ENCODE results near the gene RAB5B. TPM values are rescaled to one million over a fixed set of nuclear protein-coding genes. Genes with fewer than 3 reads are reported as not detected.

Gene RAB5B
- total and polyA plus RNA-seq, 12 donors: 35.3 to 137 (median 115) TPM

GRCh38 chr12:55937981-55938380 lies 35.9 kb upstream of the RAB5B start:
- H3K4me3 ChIP-seq: no peak overlapping the region
- ATAC-seq (no peak), DNase-seq (no peak)
- no peak for TF ChIP-seq CTCF (IDR thresholded peaks at IDR 0.05)
- intact Hi-C loops (cut with DNase I): loop anchor here in 6 of 10 donors (2.0 to 10.0 kb wide), 7 partner anchors 103 to 203 kb away; partner anchors contain the start of genes DNAJC14 (in 1 of the 6), GDF11 (in 1 of the 6) and RPS26 (in 1 of the 6)
- H3K27me3 ChIP-seq: no peaks in the 10 kb centered on the region
- H3K4me1 ChIP-seq: peaks cover 0 to 36% (median 6%) of the 10 kb centered on the region in 9 donors
- WGBS, 2 donors: 94 to 95% methylated on average over 2 of the region's 2 CpGs
- no peak overlapping the region for H3K27ac ChIP-seq
- H3K9me3 ChIP-seq: no peaks in the 10 kb centered on the region
- H3K36me3 ChIP-seq: peaks cover 0 to 56% (median 0%) of the 10 kb centered on the region in 9 donors

- peaks cover 0 to 27% (median 6%) of the 10 kb centered on the region in 9 donors for H3K4me1 ChIP-seq
- H3K9me3 ChIP-seq: no peaks in the 10 kb centered on the region
- peaks cover 0 to 66% (median 0%) of the 10 kb centered on the region in 9 donors for H3K36me3 ChIP-seq
- no peak overlapping the region for H3K4me3 ChIP-seq
- no peaks in the 10 kb centered on the region for H3K27me3 ChIP-seq
- TF ChIP-seq CTCF (IDR thresholded peaks at IDR 0.05): no peak
- 93 to 96% methylated on average over 8 of the region's 8 CpGs for WGBS, 2 donors
- ATAC-seq (no peak), DNase-seq (no peak)
- intact Hi-C loops (cut with DNase I): loop anchor here in 6 of 10 donors (2.0 to 10.0 kb wide), 7 partner anchors 104 to 204 kb away; partner anchors contain the start of genes DNAJC14 (in 1 of the 6), GDF11 (in 1 of the 6) and RPS26 (in 1 of the 6)
- no peak overlapping the region for H3K27ac ChIP-seq
Observed at GRCh38 chr12:55938826-55939501, 34.9 kb upstream of the RAB5B start.

GRCh38 chr12:55940065-55940732 lies 33.7 kb upstream of the RAB5B start:
- DNase-seq (peak; percentile 73 to 87), ATAC-seq (peak; percentile 93 to 96 (median 95))
- Histone ChIP-seq H3K36me3 (peaks cover 0 to 78% (median 0%) of the 10 kb centered on the region in 9 donors), H3K4me3 (peak overlapping the region in 6 of 10 donors; percentile 16 to 33 (median 25)), H3K27ac (peak overlapping the region in 5 of 10 donors; percentile 7 to 60 (median 27)), H3K9me3 (no peaks in the 10 kb centered on the region), H3K4me1 (peaks cover 0 to 14% (median 6%) of the 10 kb centered on the region in 9 donors), H3K27me3 (no peaks in the 10 kb centered on the region)
- TF ChIP-seq CTCF (IDR thresholded peaks at IDR 0.05): peak; percentile 88 to 96 (median 94)
- intact Hi-C loops (cut with DNase I): loop anchor here in 4 of 10 donors (1.0 to 5.0 kb wide), 4 partner anchors 201 to 203 kb away; no protein-coding TSS in a partner anchor
- 10 to 13% methylated on average over 18 of the region's 18 CpGs for WGBS, 2 donors

GRCh38 chr12:55942055-55942454 lies 31.8 kb upstream of the RAB5B start:
- peaks cover 0 to 11% (median 6%) of the 10 kb centered on the region in 9 donors for H3K4me1 ChIP-seq
- TF ChIP-seq CTCF (IDR thresholded peaks at IDR 0.05): no peak
- ATAC-seq (no peak), DNase-seq (no peak)
- H3K27me3 ChIP-seq: no peaks in the 10 kb centered on the region
- 88 to 91% methylated on average over 4 of the region's 4 CpGs for WGBS, 2 donors
- intact Hi-C loops (cut with DNase I): loop anchor here in 2 of 10 donors (1.0 to 5.0 kb wide), 2 partner anchors 201 to 205 kb away; no protein-coding TSS in a partner anchor
- no peak overlapping the region for H3K4me3 ChIP-seq
- H3K27ac ChIP-seq: no peak overlapping the region
- H3K9me3 ChIP-seq: no peaks in the 10 kb centered on the region
- H3K36me3 ChIP-seq: peaks cover 0 to 92% (median 0%) of the 10 kb centered on the region in 9 donors
